Measurements from ENCODE around the gene PSME2. TPM values are rescaled to one million over a fixed set of nuclear protein-coding genes. Genes with fewer than 3 reads are reported as not detected.

PSME2 gene
- total and polyA plus RNA-seq, 2 of the 13 experiments (the other 11 are each of a cell fraction or from before 2014, with no cell fraction given): 332 to 716 TPM

- DNase-seq (ENCODE audit: low spot score) (no peak), ATAC-seq (peak; percentile 42), FAIRE-seq (no peak)
- 0 out of 2 replicates have a peak, but pooled peaks cover 4% of the 10 kb centered on the region for H4K20me1 ChIP-seq (ENCODE audit: insufficient read depth, low read length)
- in situ Hi-C loops (cut with HindIII; ENCODE audit: extremely low pct_ligation_motif_present, low pct_unique_long_range_greater_than_20kb) (loop anchor here (25.0 kb wide), 1 partner anchor 1513 kb away; the partner anchor contains the start of genes ABHD4 and DAD1), intact Hi-C loops (cut with micrococcal nuclease; ENCODE audit: unreplicated experiment) (no loop called here)
- no peak overlapping the region for H3K4me2 ChIP-seq (ENCODE audit: low read depth, low read length)
- H3K4me3 ChIP-seq (replicated peaks in 1 of 3; ENCODE audit: insufficient read depth in 1 of 3, low read depth in 2 of 3, low read length in 3 of 3): no peak overlapping the region
- H3K27ac ChIP-seq (ENCODE audit: extremely low read length, insufficient read depth, low read length): peak overlapping the region; percentile 10
- WGBS (ENCODE audit: low lambda C conversion rate): 80% methylated on average over 4 of the region's 4 CpGs
- peaks cover 16% of the 10 kb centered on the region for H3K79me2 ChIP-seq (ENCODE audit: insufficient read depth, low read length)
- BruUV-seq (replicated peaks): TSS peak; percentile 1
- no peak overlapping the region for H2AFZ ChIP-seq (ENCODE audit: low read length)
- POLR2A ChIA-PET: interaction anchor here (0.8 to 14.4 kb wide), 10 partner anchors 5 to 61 kb away, joined by 3 to 594 read pairs (median 6); partner anchors contain the start of genes DCAF11, EMC9, IRF9 and NRL
- CTCF ChIA-PET (ENCODE audit: low intra/inter-chr PET ratio, low total read pairs): no interaction called here
- H3K4me1 ChIP-seq (ENCODE audit: insufficient read depth, low read length): peaks cover 48% of the 10 kb centered on the region
- no peak overlapping the region for H3K9ac ChIP-seq (ENCODE audit: insufficient read depth, low read depth, low read length)
- peaks cover 47 to 65% of the 10 kb centered on the region in 2 experiments for H3K36me3 ChIP-seq (replicated peaks in 1 of 2; ENCODE audit: control insufficient read depth in 1 of 2, insufficient read depth in 2 of 2, low read length in 2 of 2)
- no peaks in the 10 kb centered on the region; the same call in 1 of the 2 replicates for H3K9me3 ChIP-seq (ENCODE audit: low read length)
- H3K27me3 ChIP-seq (ENCODE audit: control insufficient read depth in 1 of 2, insufficient read depth in 2 of 2, low read length in 2 of 2): no peaks in the 10 kb centered on the region
- TF ChIP-seq ZNF569 (CRISPR knock-in tag; IDR thresholded peaks at IDR 0.05; ENCODE audit: borderline replicate concordance) (no peak), ZNF800 (CRISPR knock-in tag; IDR thresholded peaks at IDR 0.05) (no peak), TEF (CRISPR knock-in tag; IDR thresholded peaks at IDR 0.05) (no peak), KLF12 (CRISPR knock-in tag; IDR thresholded peaks at IDR 0.05; ENCODE audit: borderline replicate concordance) (no peak), HNF4A (CRISPR knock-in tag; IDR thresholded peaks at IDR 0.05) (peak; percentile 47), ELF4 (CRISPR knock-in tag; IDR thresholded peaks at IDR 0.05; ENCODE audit: borderline replicate concordance) (no peak), EEA1 (CRISPR knock-in tag; IDR thresholded peaks at IDR 0.05; ENCODE audit: borderline replicate concordance) (no peak), ZBTB37 (CRISPR knock-in tag; IDR thresholded peaks at IDR 0.05) (no peak), SALL1 (CRISPR knock-in tag; IDR thresholded peaks at IDR 0.05) (peak; percentile 47; the same call in 1 of the 2 replicates), CEBPB (IDR thresholded peaks at IDR 0.05; ENCODE audit: borderline replicate concordance, low read depth, low read length) (0 out of 2 replicates have a peak, but pooled peaks have one; percentile 24)
- TF ChIP-seq, protein P1, sequence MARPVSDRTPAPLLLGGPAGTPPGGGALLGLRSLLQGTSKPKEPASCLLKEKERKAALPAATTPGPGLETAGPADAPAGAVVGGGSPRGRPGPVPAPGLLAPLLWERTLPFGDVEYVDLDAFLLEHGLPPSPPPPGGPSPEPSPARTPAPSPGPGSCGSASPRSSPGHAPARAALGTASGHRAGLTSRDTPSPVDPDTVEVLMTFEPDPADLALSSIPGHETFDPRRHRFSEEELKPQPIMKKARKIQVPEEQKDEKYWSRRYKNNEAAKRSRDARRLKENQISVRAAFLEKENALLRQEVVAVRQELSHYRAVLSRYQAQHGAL (CRISPR knock-in tag; IDR thresholded peaks at IDR 0.05; ENCODE audit: not compliant biosample characterization): no peak
Observed at GRCh38 chr14:24100197-24100981, 46.0 kb downstream of the PSME2 start.
